Thyroid gland (tissue), 4 donors: Measurements from ENCODE around the gene MAPK1.

ENCODE experiments used
- CTCF ChIP-seq, 6 experiments: fragments of 200-600 bp in 3 of 6; fragments of 450-650 bp in 3 of 6; sonication (generic) in 3 of 6; IDR thresholded peaks; one replicate each; pipeline ENCODE4 v1.5.1; 2016 to 2019; ENCODE audit warnings: antibody characterized with exemption in 6 of 6, mild to moderate bottlenecking in 2 of 6, inconsistent platforms in 1 of 6, moderate library complexity in 1 of 6
- POLR2A ChIP-seq, 2 donors: fragments of 450-650 bp; IDR thresholded peaks; one replicate each; pipeline ENCODE4 v1.6.1; 2017; ENCODE audit warnings: antibody characterized with exemption in 2 of 2, mild to moderate bottlenecking in 2 of 2, moderate library complexity in 1 of 2

GRCh38 chr22:21907638-21908522 lies 40.4 kb upstream of the MAPK1 start:
- TF ChIP-seq CTCF (IDR thresholded peaks at IDR 0.05) (no peak), POLR2A (IDR thresholded peaks at IDR 0.05) (no peak)
